Coronary artery (tissue), 2 donors: ENCODE results near the gene PPP2R5E.
"Not testable (repeated sequence)": the region's sequence is repeated elsewhere in the genome, so short reads cannot be mapped to it uniquely, and the experiment has no call there.

Source experiments
- DNase-seq: peaks from one replicate; pipeline ENCODE4 v3.0.0-alpha.2; 2017; ENCODE audit warnings: low spot score
- H3K27ac ChIP-seq, 2 donors: fragments of 200-600 bp; sonication (generic); one replicate each; pipeline ENCODE4 v1.5.1; 2016 to 2019
- H3K4me3 ChIP-seq: fragments of 200-600 bp; sonication (generic); 2 replicates; pipeline ENCODE4 v1.5.1; 2016; ENCODE audit warnings: mild to moderate bottlenecking, moderate library complexity
- TF ChIP-seq, protein P1 (sequence below): fragments of 200-600 bp; sonication (generic); IDR thresholded peaks from one replicate; pipeline ENCODE4 v1.5.1; 2019; ENCODE audit warnings: antibody characterized with exemption

PPP2R5E gene

DNA sequence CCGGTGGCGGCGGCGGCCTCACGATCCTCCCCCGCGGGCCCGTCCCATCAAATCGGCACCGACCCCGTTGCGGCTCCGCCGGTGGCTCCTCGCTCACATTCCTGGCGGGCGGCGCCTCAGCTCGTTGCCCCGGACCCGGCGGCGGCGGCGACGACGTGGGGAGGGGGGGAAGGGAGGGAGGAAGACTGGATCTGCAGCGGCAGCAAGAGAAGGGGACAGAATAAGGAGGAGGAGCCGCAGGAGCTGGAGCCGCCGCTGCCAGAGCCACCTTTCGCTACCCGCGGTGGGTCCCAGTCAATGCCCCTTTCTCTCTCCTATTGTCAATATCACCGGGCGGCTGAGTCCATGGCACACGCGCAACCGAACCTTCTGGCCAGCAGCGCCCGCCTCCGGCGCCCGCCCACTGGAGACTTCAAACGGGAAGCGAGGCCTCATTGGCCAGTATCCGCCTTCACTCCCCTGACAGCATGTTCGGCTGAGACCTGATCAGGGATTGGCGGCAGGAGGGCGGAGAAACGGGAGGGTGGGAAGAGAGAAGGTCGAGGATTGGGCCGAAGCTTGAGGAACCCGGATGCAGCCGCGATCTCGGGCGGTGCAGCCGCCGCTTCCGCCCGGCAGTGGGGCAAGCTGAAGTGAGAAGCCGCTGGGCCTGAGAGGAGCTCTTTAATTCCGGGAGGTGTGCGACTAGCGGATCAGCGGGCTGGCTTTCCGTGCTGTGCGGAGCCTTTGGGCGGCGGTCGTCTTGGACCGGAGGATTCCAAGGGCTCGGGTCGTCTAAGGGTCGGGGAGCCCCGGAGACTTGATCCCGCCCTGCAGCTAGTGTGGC is at the start of gene PPP2R5E:
Gene PPP2R5E (minus strand): TSS at position 378 of the 826 bp plus-strand sequence. CDS start 3,692 bp downstream, outside the sequence.
- H3K27ac ChIP-seq = peak within 1 kb of the TSS; percentile 83 to 94

DNA sequence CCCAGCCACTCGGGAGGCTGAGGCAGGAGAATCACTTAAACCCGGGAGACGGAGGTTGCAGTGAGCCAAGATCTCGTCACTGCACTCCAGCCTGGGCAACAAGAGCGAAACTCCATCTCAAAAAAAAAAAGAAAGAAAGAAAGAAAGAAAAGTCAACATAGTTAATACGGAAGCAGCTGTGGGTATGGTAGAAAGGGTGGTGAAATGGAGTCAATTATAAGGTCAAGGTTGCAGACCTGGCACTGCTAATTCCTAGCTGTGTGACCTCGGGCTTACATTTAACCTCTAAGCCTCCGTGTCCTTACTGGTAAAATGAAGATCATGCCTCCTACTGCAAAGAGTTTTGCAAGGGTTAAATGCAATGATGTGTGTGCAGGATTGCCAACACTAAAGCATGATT is 39.9 kb upstream of the PPP2R5E start:
- H3K27ac ChIP-seq, H3K4me3 ChIP-seq, DNase-seq: not testable (repeated sequence)

More for the DNA sequence above, at the start of gene PPP2R5E:
- TF ChIP-seq, protein P1, sequence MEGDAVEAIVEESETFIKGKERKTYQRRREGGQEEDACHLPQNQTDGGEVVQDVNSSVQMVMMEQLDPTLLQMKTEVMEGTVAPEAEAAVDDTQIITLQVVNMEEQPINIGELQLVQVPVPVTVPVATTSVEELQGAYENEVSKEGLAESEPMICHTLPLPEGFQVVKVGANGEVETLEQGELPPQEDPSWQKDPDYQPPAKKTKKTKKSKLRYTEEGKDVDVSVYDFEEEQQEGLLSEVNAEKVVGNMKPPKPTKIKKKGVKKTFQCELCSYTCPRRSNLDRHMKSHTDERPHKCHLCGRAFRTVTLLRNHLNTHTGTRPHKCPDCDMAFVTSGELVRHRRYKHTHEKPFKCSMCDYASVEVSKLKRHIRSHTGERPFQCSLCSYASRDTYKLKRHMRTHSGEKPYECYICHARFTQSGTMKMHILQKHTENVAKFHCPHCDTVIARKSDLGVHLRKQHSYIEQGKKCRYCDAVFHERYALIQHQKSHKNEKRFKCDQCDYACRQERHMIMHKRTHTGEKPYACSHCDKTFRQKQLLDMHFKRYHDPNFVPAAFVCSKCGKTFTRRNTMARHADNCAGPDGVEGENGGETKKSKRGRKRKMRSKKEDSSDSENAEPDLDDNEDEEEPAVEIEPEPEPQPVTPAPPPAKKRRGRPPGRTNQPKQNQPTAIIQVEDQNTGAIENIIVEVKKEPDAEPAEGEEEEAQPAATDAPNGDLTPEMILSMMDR = no peak
- DNase-seq = peak; percentile 99
- H3K4me3 ChIP-seq = peak within 1 kb of the TSS; percentile 95

DNA sequence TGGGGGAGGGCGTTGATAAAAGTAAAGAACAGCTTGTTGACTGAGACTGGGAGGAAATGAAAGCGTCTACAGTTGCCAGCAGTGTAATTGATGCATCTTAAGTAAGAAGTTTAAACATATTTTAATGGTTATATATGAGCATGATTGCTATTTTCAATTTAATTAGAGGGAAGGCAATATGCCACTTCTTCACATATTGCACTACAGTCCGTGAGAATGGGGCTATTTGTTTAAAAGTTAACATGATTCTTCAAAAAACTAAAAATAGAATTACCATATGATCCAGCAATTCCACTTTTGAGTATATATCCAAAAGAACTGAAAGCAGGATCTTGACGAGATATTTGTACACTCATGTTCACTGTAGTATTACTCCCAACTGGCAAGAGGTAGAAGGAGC is 38.3 kb upstream of the PPP2R5E start:
- TF ChIP-seq, protein P1 = no peak
- no peak overlapping the region for H3K4me3 ChIP-seq
- no peak for DNase-seq
- H3K27ac ChIP-seq = no peak overlapping the region

DNA sequence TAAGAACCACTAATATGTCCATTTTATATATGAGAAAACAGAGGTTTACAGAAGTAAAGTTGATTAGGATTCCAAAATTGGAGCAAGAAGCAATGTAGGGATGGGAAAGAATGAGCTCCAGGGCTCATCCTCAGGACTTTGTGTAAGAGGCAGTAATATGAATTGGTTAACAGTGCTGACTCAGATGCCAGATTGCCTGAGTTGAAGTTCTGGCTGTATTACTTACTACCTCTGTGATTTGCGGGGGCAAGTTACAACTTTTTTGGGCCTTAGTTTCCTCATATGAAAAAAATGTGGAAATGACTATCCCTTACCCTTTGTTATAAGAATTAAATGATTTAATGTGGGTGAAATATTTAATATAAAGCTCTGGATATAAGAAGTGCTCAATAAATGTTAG is 35.1 kb upstream of the PPP2R5E start:
- Histone ChIP-seq H3K27ac (no peak overlapping the region), H3K4me3 (no peak overlapping the region)
- DNase-seq = no peak
- TF ChIP-seq, protein P1 = no peak

DNA sequence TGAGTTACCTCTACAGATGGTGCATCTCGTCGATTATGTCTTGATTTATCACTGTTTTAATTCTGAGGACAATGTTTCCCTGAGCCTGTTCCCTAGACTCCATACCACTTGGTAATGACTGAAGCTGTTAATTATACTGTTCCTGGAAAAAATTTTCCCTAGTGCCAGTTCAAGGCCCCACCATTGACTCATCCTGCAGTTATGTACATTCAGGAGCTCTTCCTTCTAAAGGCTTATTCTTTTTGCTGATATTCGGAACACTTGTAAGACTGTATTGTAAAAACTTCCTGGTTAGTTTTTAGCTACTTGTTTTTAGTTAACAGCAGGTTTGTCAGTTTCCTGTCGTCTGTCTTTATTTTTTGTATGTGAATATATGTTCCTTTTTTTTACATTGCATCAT is 30.4 kb upstream of the PPP2R5E start:
- DNase-seq = no peak
- no peak overlapping the region for H3K27ac ChIP-seq
- TF ChIP-seq, protein P1 = no peak
- H3K4me3 ChIP-seq = no peak overlapping the region

DNA sequence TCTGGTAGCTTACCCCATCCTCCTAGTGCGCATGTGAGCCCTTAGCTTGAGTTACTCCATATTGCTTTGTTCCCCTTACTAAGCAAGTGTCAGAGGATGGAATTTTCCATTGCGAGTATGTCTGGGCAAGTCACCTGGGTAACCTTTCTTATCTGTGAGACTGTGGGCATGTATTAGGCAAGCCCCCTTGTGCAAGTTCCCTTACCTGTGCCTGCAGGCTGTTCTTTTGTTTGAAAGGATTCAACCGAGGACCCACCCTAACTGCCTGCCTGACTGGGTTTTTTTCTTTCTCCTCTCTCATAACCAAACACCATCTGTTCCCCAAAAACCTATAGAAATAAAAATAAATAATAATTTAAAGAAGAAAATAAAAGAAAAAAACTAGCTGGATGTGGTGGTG is 22.3 kb upstream of the PPP2R5E start:
- no peak overlapping the region for H3K4me3 ChIP-seq
- H3K27ac ChIP-seq = no peak overlapping the region
- no peak for DNase-seq
- TF ChIP-seq, protein P1 = no peak

DNA sequence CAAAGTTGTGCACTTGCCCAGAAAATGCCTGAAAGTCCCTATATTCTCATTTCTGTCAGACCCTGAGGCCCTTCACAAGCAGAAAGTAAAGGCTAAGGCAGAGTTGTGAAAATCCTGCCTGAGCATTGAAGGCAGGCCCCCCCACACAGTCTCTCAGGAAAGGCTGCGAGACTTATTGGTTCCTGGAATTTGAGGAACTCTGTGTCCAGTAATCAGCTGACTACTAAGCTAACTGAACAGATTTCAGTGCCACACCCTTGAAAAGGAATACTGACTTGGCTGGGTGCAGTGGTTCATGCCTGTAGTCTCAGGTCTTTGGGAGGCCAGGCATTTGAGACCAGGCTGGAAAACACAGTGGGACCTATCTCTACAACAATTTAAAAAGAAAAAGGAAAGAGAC is 21.1 kb upstream of the PPP2R5E start:
- no peak overlapping the region for H3K27ac ChIP-seq
- DNase-seq = no peak
- no peak overlapping the region for H3K4me3 ChIP-seq
- TF ChIP-seq, protein P1 = no peak
